ENCODE measurements around the gene UGT1A9.

Gene UGT1A9

DNA sequence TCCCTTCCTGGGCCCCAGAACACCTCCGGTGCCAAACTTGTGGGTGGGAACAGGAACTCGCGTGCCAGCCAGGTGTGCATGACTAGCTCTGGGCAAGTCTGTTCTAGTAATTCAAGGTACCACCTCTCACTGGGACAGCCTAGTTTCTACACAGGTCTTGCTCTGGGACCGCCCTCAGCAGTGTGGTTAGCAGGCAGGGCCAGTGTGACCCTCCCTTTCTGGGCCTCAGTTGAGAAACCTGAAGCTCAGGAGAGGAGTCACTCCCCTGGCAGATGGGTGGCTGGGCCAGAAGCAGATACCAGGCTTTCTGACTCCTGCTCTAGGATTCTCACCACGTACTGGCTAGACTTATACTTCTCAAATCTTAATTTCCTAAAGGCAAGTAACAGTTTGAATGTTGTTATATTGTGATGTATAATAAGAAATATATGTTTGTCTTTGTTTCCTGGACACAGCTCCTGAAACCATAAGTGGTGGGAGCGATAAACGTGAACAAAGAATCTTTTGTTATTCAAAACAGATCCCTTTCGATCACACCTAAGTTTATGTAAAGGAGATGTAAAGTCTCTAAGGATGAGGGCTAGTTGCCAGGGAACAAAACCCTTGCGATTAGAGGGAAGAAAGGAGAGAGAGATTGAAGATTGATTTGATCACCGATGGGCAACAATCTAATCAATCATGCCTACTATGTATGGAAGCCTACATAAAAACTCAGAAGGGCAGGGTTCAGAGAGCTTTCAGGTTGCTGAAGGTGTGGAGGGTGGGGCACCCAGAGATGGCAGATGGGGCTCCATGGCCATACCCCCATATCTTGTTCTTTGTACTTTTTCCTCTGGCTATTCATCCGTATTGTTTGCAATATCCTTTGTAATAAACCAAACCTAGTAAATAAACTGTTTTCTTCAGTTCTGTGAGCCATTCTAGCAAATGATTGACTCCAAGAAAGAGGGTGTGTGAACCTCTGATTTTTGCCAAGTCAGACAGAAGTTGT lies 20.0 kb downstream of the UGT1A9 start:
- no peak overlapping the region for H3K4me3 ChIP-seq (replicated peaks; ENCODE audit: insufficient read depth, low read length)
- TF ChIP-seq POLR2AphosphoS5 (IDR thresholded peaks at IDR 0.05; ENCODE audit: low read depth): no peak
- no peak for DNase-seq (ENCODE audit: low read depth in 1 of 2, low spot score in 1 of 2)
- no peak overlapping the region for H3K27ac ChIP-seq (replicated peaks)
- no peaks in the 10 kb centered on the region for H3K27me3 ChIP-seq (ENCODE audit: insufficient read depth, poor library complexity, severe bottlenecking)

- TF ChIP-seq, protein P1, sequence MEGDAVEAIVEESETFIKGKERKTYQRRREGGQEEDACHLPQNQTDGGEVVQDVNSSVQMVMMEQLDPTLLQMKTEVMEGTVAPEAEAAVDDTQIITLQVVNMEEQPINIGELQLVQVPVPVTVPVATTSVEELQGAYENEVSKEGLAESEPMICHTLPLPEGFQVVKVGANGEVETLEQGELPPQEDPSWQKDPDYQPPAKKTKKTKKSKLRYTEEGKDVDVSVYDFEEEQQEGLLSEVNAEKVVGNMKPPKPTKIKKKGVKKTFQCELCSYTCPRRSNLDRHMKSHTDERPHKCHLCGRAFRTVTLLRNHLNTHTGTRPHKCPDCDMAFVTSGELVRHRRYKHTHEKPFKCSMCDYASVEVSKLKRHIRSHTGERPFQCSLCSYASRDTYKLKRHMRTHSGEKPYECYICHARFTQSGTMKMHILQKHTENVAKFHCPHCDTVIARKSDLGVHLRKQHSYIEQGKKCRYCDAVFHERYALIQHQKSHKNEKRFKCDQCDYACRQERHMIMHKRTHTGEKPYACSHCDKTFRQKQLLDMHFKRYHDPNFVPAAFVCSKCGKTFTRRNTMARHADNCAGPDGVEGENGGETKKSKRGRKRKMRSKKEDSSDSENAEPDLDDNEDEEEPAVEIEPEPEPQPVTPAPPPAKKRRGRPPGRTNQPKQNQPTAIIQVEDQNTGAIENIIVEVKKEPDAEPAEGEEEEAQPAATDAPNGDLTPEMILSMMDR (IDR thresholded peaks at IDR 0.05; ENCODE audit: insufficient read depth, low read length): no peak
- TF ChIP-seq, protein P2, sequence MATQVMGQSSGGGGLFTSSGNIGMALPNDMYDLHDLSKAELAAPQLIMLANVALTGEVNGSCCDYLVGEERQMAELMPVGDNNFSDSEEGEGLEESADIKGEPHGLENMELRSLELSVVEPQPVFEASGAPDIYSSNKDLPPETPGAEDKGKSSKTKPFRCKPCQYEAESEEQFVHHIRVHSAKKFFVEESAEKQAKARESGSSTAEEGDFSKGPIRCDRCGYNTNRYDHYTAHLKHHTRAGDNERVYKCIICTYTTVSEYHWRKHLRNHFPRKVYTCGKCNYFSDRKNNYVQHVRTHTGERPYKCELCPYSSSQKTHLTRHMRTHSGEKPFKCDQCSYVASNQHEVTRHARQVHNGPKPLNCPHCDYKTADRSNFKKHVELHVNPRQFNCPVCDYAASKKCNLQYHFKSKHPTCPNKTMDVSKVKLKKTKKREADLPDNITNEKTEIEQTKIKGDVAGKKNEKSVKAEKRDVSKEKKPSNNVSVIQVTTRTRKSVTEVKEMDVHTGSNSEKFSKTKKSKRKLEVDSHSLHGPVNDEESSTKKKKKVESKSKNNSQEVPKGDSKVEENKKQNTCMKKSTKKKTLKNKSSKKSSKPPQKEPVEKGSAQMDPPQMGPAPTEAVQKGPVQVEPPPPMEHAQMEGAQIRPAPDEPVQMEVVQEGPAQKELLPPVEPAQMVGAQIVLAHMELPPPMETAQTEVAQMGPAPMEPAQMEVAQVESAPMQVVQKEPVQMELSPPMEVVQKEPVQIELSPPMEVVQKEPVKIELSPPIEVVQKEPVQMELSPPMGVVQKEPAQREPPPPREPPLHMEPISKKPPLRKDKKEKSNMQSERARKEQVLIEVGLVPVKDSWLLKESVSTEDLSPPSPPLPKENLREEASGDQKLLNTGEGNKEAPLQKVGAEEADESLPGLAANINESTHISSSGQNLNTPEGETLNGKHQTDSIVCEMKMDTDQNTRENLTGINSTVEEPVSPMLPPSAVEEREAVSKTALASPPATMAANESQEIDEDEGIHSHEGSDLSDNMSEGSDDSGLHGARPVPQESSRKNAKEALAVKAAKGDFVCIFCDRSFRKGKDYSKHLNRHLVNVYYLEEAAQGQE (IDR thresholded peaks at IDR 0.05; ENCODE audit: insufficient replicate concordance, low read depth): no peak
- TF ChIP-seq SPI1 (IDR thresholded peaks at IDR 0.05; ENCODE audit: borderline replicate concordance, low read depth): no peak
- no peak for TF ChIP-seq POLR2AphosphoS5 (IDR thresholded peaks at IDR 0.05; ENCODE audit: low read depth)
- no peak for TF ChIP-seq GABPA (IDR thresholded peaks at IDR 0.05; ENCODE audit: low read depth)
- H3K27me3 ChIP-seq (ENCODE audit: insufficient read depth, poor library complexity, severe bottlenecking): no peaks in the 10 kb centered on the region
- H3K27ac ChIP-seq (replicated peaks): no peak within 1 kb of the TSS
- DNase-seq (ENCODE audit: low read depth in 1 of 2, low spot score in 1 of 2): no peak
- H3K4me3 ChIP-seq (replicated peaks; ENCODE audit: insufficient read depth, low read length): no peak within 1 kb of the TSS
Observed at GRCh38 chr2:233692648-233693047, 20.9 kb downstream of the UGT1A9 start, which contains the start of gene UGT1A6. Gene UGT1A6, plus strand, starts transcription at chr2:233692890. Its CDS starts 115 bp downstream, at chr2:233693005.

GRCh38 chr2:233693963-233694362 lies 22.3 kb downstream of the UGT1A9 start:
- Histone ChIP-seq H3K4me3 (replicated peaks; ENCODE audit: insufficient read depth, low read length) (no peak overlapping the region), H3K27ac (replicated peaks) (no peak overlapping the region), H3K27me3 (ENCODE audit: insufficient read depth, poor library complexity, severe bottlenecking) (no peaks in the 10 kb centered on the region)
- no peak for TF ChIP-seq GABPA (IDR thresholded peaks at IDR 0.05; ENCODE audit: low read depth)
- no peak for TF ChIP-seq SPI1 (IDR thresholded peaks at IDR 0.05; ENCODE audit: borderline replicate concordance, low read depth)
- TF ChIP-seq, protein P1 (IDR thresholded peaks at IDR 0.05; ENCODE audit: insufficient read depth, low read length): no peak
- no peak for TF ChIP-seq POLR2AphosphoS5 (IDR thresholded peaks at IDR 0.05; ENCODE audit: low read depth)
- TF ChIP-seq, protein P2 (IDR thresholded peaks at IDR 0.05; ENCODE audit: insufficient replicate concordance, low read depth): no peak
- DNase-seq (ENCODE audit: low read depth in 1 of 2, low spot score in 1 of 2): no peak

- no peak overlapping the region for H3K27ac ChIP-seq (replicated peaks)
- no peak for DNase-seq (ENCODE audit: low read depth in 1 of 2, low spot score in 1 of 2)
- H3K27me3 ChIP-seq (ENCODE audit: insufficient read depth, poor library complexity, severe bottlenecking): no peaks in the 10 kb centered on the region
- no peak for TF ChIP-seq POLR2AphosphoS5 (IDR thresholded peaks at IDR 0.05; ENCODE audit: low read depth)
- TF ChIP-seq, protein P1 (IDR thresholded peaks at IDR 0.05; ENCODE audit: insufficient read depth, low read length): no peak
- H3K4me3 ChIP-seq (replicated peaks; ENCODE audit: insufficient read depth, low read length): no peak overlapping the region
Observed at GRCh38 chr2:233698740-233699139, 27.0 kb downstream of the UGT1A9 start.
